OCI-LY7 (cell line): ENCODE data around the gene EIF5B. TPM values are rescaled to one million over a fixed set of nuclear protein-coding genes. Genes with fewer than 3 reads are reported as not detected.

Source experiments
- BruUV-seq: library from RNA; stranded (reverse); fragments of 400-500 nt; replicated peaks from 2 replicates; lab custom pipeline; 2021; lab: Mats Ljungman, UMichigan
- CTCF ChIA-PET: fragments of 300-600 bp; sonication (Branson Sonifier 250); formaldehyde crosslinking; loops from one replicate; lab custom pipeline; 2022; ENCODE audit warnings: antibody characterized with exemption; ENCODE audit not compliant: unreplicated experiment; lab: Charles Lee
- POLR2A ChIA-PET: fragments of 300-600 bp; sonication (Branson Sonifier 250); formaldehyde crosslinking; loops from one replicate; lab custom pipeline; 2022; ENCODE audit warnings: antibody characterized with exemption; lab: Charles Lee
- DNase-seq: peaks from one replicate; pipeline ENCODE4 v3.0.0-alpha.2; 2015; ENCODE audit warnings: low spot score
- H2AFZ ChIP-seq: fragments of 200-600 bp; sonication (generic), shearing (Covaris generic); 2 replicates; pipeline ENCODE4 v1.6.1; 2014; ENCODE audit warnings: mild to moderate bottlenecking, antibody characterized with exemption, low read length, moderate library complexity
- H3K27ac ChIP-seq: fragments of 200-600 bp; sonication (generic); 2 replicates; pipeline ENCODE4 v1.5.1; 2014; ENCODE audit warnings: mixed run types, low read depth, mild to moderate bottlenecking, moderate library complexity, low read length, inconsistent platforms; ENCODE audit not compliant: poor library complexity, severe bottlenecking
- H3K36me3 ChIP-seq: fragments of 200-600 bp; sonication (generic); 2 replicates; pipeline ENCODE4 v1.6.1; 2014; ENCODE audit warnings: mild to moderate bottlenecking, antibody characterized with exemption, low read length, moderate library complexity, mixed read lengths; ENCODE audit not compliant: insufficient read depth
- H3K4me1 ChIP-seq: fragments of 200-600 bp; sonication (generic); 2 replicates; pipeline ENCODE4 v1.5.1; 2014; ENCODE audit warnings: mild to moderate bottlenecking, low read length; ENCODE audit not compliant: insufficient read depth, poor library complexity, severe bottlenecking
- H3K4me2 ChIP-seq: fragments of 200-600 bp; sonication (generic); 2 replicates; pipeline ENCODE4 v1.6.1; 2014; ENCODE audit warnings: mild to moderate bottlenecking, low read length
- H3K4me3 ChIP-seq: fragments of 200-600 bp; sonication (generic); 2 replicates; pipeline ENCODE4 v1.5.1; 2014; ENCODE audit warnings: mild to moderate bottlenecking, low read depth, low read length; ENCODE audit not compliant: poor library complexity, severe bottlenecking
- H3K79me2 ChIP-seq: fragments of 200-600 bp; sonication (generic); 2 replicates; pipeline ENCODE4 v1.6.1; 2016; ENCODE audit warnings: low read depth, mild to moderate bottlenecking, low read length, moderate library complexity, mixed read lengths; ENCODE audit not compliant: insufficient read depth
- H3K9me2 ChIP-seq: fragments of 200-600 bp; sonication (generic); 2 replicates; pipeline ENCODE4 v1.6.1; 2016; ENCODE audit warnings: mild to moderate bottlenecking, low read length, mixed read lengths; ENCODE audit not compliant: insufficient read depth
- H3K9me3 ChIP-seq: fragments of 200-600 bp; sonication (generic); 2 replicates; pipeline ENCODE4 v1.6.1; 2014; ENCODE audit warnings: mild to moderate bottlenecking, mixed run types, low read length, mixed read lengths
- H4K20me1 ChIP-seq: fragments of 200-600 bp; sonication (generic); 2 replicates; pipeline ENCODE4 v1.6.1; 2014; ENCODE audit warnings: mild to moderate bottlenecking, antibody characterized with exemption, low read length, moderate library complexity, mixed read lengths; ENCODE audit not compliant: insufficient read depth
- EZH2phosphoT487 ChIP-seq: fragments of 200-600 bp; sonication (generic); IDR thresholded peaks from 2 replicates; pipeline ENCODE4 v1.6.1; 2018; ENCODE audit warnings: low read depth, borderline replicate concordance, mild to moderate bottlenecking, mixed run types, antibody characterized with exemption, low read length, moderate library complexity, mixed read lengths
- intact Hi-C: fragments of 100-400 bp; cut with micrococcal nuclease; formaldehyde crosslinking; loops from one replicate; pipeline ENCODE4 v1.10.0; 2022; ENCODE audit not compliant: unreplicated experiment
- total RNA-seq, 2 experiments: library from RNA; depleted of rRNA in 1 of 2; stranded (reverse); fragments of >200 nt in 1 of 2; shearing (Covaris generic) in 1 of 2; gene quantifications; 2 replicates each; pipeline ENCODE4 v1.2.3, GENCODE V29; 2014 to 2022
- TF ChIP-seq, protein P1 (sequence below): fragments of 200-600 bp; sonication (generic); conservative IDR thresholded peaks from 2 replicates; pipeline ENCODE4 v1.5.1; 2014; ENCODE audit warnings: mild to moderate bottlenecking, antibody characterized with exemption, low read length, moderate library complexity, mixed read lengths

Gene EIF5B
- total RNA-seq, 2 experiments from 2014 or later: 28.7 to 53.1 TPM

DNA sequence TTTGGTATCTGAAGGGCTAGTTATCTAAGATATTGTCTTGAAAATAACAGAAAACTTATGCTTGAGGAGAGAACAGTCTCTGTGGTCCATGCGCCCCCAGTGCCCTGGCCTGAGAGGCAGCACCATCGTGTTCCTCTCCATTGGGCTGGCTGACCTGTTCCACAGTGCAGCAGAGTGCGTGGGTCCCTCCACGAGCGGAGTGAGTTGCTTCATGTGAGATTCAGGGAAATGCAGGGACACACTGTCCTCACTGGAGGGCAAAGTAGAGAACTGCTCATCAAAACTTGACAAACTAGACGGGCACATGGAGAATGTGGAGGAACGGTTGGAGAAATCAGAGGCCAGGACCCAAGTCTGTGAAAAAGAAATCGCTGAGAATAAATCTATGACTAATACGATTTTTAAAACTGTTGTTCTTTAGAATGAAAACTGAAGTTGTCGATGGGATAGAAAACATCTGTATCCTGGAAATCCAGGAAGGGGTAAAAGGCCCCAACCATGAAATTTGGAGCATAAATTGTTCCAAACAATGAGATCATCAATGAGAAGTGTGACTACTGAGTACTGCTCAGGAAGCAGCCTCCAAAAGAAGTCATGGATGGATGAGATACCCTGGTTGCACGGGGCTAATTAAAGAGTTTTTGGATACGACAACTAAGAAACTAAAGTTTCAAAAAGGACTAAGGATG, 94.5 kb downstream of the EIF5B start:
- Histone ChIP-seq H3K36me3 (peaks cover 76% of the 10 kb centered on the region), H2AFZ (no peak overlapping the region), H3K79me2 (no peaks in the 10 kb centered on the region), H3K9me2 (no peaks in the 10 kb centered on the region), H3K4me2 (no peak overlapping the region), H3K27ac (no peak overlapping the region), H3K4me3 (no peak overlapping the region), H4K20me1 (no peaks in the 10 kb centered on the region), H3K4me1 (no peaks in the 10 kb centered on the region), H3K9me3 (no peaks in the 10 kb centered on the region)
- no peak for TF ChIP-seq EZH2phosphoT487
- TF ChIP-seq, protein P1, sequence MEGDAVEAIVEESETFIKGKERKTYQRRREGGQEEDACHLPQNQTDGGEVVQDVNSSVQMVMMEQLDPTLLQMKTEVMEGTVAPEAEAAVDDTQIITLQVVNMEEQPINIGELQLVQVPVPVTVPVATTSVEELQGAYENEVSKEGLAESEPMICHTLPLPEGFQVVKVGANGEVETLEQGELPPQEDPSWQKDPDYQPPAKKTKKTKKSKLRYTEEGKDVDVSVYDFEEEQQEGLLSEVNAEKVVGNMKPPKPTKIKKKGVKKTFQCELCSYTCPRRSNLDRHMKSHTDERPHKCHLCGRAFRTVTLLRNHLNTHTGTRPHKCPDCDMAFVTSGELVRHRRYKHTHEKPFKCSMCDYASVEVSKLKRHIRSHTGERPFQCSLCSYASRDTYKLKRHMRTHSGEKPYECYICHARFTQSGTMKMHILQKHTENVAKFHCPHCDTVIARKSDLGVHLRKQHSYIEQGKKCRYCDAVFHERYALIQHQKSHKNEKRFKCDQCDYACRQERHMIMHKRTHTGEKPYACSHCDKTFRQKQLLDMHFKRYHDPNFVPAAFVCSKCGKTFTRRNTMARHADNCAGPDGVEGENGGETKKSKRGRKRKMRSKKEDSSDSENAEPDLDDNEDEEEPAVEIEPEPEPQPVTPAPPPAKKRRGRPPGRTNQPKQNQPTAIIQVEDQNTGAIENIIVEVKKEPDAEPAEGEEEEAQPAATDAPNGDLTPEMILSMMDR: no peak
- ChIA-PET CTCF (no interaction called here), POLR2A (interaction anchor here (0.5 to 1.5 kb wide), 4 partner anchors 10 to 304 kb away, joined by 3 to 4 read pairs (median 4); no protein-coding TSS in a partner anchor)
- intact Hi-C loops: no loop called here
- BruUV-seq: no TSS peak
- DNase-seq: no peak

- CTCF ChIA-PET: no interaction called here
- no peak for DNase-seq
- Histone ChIP-seq H3K27ac (no peak overlapping the region), H3K9me2 (no peaks in the 10 kb centered on the region), H3K36me3 (peaks cover 77% of the 10 kb centered on the region), H3K4me2 (no peak overlapping the region), H4K20me1 (no peaks in the 10 kb centered on the region), H3K4me3 (no peak overlapping the region), H3K9me3 (no peaks in the 10 kb centered on the region), H3K4me1 (no peaks in the 10 kb centered on the region), H3K79me2 (no peaks in the 10 kb centered on the region), H2AFZ (no peak overlapping the region)
- POLR2A ChIA-PET: no interaction called here
- intact Hi-C loops: no loop called here
- BruUV-seq: no TSS peak
- TF ChIP-seq, protein P1: no peak
- no peak for TF ChIP-seq EZH2phosphoT487
Observed at GRCh38 chr2:99433340-99433739, 96.2 kb downstream of the EIF5B start.

DNA sequence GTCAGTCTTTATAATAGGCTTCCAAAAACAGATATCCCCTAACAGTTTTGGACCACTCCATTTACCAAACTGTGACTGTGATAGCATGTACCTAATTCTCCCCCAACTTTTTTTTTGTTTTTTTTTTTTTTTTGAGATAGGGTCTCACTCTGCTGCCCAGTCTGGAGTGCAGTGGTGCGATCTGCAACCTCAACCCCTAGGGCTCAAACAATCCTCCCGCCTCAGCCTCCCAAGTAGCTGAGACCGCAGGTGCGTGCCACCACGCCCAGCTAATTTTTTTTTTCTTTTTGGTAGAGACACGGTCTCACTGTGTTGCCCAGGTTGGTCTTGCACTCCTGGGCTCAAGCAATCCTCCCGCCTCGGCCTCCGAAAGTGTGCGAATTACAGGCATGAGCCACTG, 99.7 kb downstream of the EIF5B start:
- BruUV-seq: no TSS peak
- Histone ChIP-seq H4K20me1 (no peaks in the 10 kb centered on the region), H3K36me3 (peaks cover 77% of the 10 kb centered on the region), H3K4me1 (no peaks in the 10 kb centered on the region), H3K79me2 (no peaks in the 10 kb centered on the region), H3K27ac (no peak overlapping the region), H3K4me3 (no peak overlapping the region), H3K9me2 (no peaks in the 10 kb centered on the region), H3K9me3 (no peaks in the 10 kb centered on the region), H2AFZ (no peak overlapping the region), H3K4me2 (no peak overlapping the region)
- ChIA-PET CTCF (no interaction called here), POLR2A (interaction anchor here (0.6 to 1.5 kb wide), 2 partner anchors 9 to 207 kb away, joined by 3 to 4 read pairs; no protein-coding TSS in a partner anchor)
- intact Hi-C loops: no loop called here
- no peak for DNase-seq
- TF ChIP-seq, protein P1: no peak
- no peak for TF ChIP-seq EZH2phosphoT487
